Esophagus muscularis mucosa (tissue), 4 donors: Measurements from ENCODE around the gene CILP2. TPM values are rescaled to one million over a fixed set of nuclear protein-coding genes. Genes with fewer than 3 reads are reported as not detected.

Experiments used
- DNase-seq: peaks from one replicate; pipeline ENCODE4 v3.0.0-alpha.2; 2017; ENCODE audit errors: extremely low spot score
- H3K27ac ChIP-seq, 4 donors: fragments of 200-600 bp; sonication (generic); replicated peaks in 1 of 4; 1 replicate in 3 of 4; 2 replicates in 1 of 4; pipeline ENCODE4 v1.5.1; 2016 to 2019; ENCODE audit warnings: mild to moderate bottlenecking in 1 of 4
- H3K27me3 ChIP-seq, 4 donors: fragments of 200-600 bp; sonication (generic); one replicate each; pipeline versions ENCODE4 v1.5.1 to v1.6.0; 2016 to 2019
- H3K36me3 ChIP-seq, 4 donors: fragments of 200-600 bp; sonication (generic); one replicate each; pipeline ENCODE4 v1.5.1; 2016 to 2019
- H3K4me1 ChIP-seq, 4 donors: fragments of 200-600 bp; sonication (generic); one replicate each; pipeline ENCODE4 v1.5.1; 2016 to 2019
- H3K4me3 ChIP-seq, 4 donors: fragments of 200-600 bp; sonication (generic); 1 replicate in 2 of 4; 2 replicates in 2 of 4; pipeline ENCODE4 v1.5.1; 2016 to 2019; ENCODE audit warnings: mild to moderate bottlenecking in 4 of 4, moderate library complexity in 1 of 4
- H3K9me3 ChIP-seq, 4 donors: fragments of 200-600 bp; sonication (generic); 1 replicate in 3 of 4; 2 replicates in 1 of 4; pipeline ENCODE4 v1.5.1; 2016 to 2019
- CTCF ChIP-seq, 3 experiments: fragments of 200-600 bp in 2 of 3; fragments of 450-650 bp in 1 of 3; sonication (generic) in 2 of 3; IDR thresholded peaks; one replicate each; pipeline ENCODE4 v1.5.1; 2017 to 2019; ENCODE audit warnings: antibody characterized with exemption in 3 of 3, mild to moderate bottlenecking in 2 of 3, moderate library complexity in 1 of 3
- EP300 ChIP-seq: sonication (generic); formaldehyde crosslinking; IDR thresholded peaks from one replicate; pipeline ENCODE4 v1.6.1; 2017; ENCODE audit warnings: antibody characterized with exemption
- POLR2A ChIP-seq: fragments of 450-650 bp; IDR thresholded peaks from one replicate; pipeline ENCODE4 v1.6.1; 2017; ENCODE audit warnings: antibody characterized with exemption, moderate library complexity, mild to moderate bottlenecking, low read depth
- POLR2AphosphoS5 ChIP-seq, 2 donors: sonication (generic); formaldehyde crosslinking; IDR thresholded peaks; one replicate each; pipeline ENCODE4 v1.6.1; 2017; ENCODE audit warnings: antibody characterized with exemption in 2 of 2
- WGBS: methylation state at CpG from one replicate; pipeline ENCODE4 v1.1.5; 2018; 5-methylcytosine and 5-hydroxymethylcytosine counted together
- intact Hi-C: fragments of 100-400 bp; cut with DNase I; formaldehyde crosslinking; loops from one replicate; pipeline ENCODE4 v1.15.1; 2023
- total RNA-seq, 4 donors: library from RNA; depleted of rRNA; stranded (reverse); fragments of >200 nt; gene quantifications; one replicate each; pipeline versions ENCODE4 v1.1.0 to v1.2.1, GENCODE V29; 2016

The CILP2 gene
- total RNA-seq, 4 donors from 2014 or later: 0.13 to 0.52 (median 0.29) TPM

GRCh38 chr19:19540064-19540714 is 2.1 kb downstream of the CILP2 start:
- Histone ChIP-seq H3K27ac (no peak overlapping the region), H3K9me3 (peaks cover 0 to 4% (median 0%) of the 10 kb centered on the region in 4 donors), H3K4me3 (peak overlapping the region; percentile 4 to 44 (median 26)), H3K36me3 (peaks cover 0 to 7% (median 6%) of the 10 kb centered on the region in 4 donors), H3K4me1 (peaks cover 26 to 47% (median 41%) of the 10 kb centered on the region in 4 donors), H3K27me3 (peaks cover 13 to 83% (median 51%) of the 10 kb centered on the region in 4 donors)
- 7% methylated on average over 40 of the region's 74 CpGs for WGBS
- TF ChIP-seq POLR2A (no peak), POLR2AphosphoS5 (IDR thresholded peaks at IDR 0.05) (no peak), CTCF (IDR thresholded peaks at IDR 0.05) (no peak), EP300 (no peak)
- intact Hi-C loops: no loop called here
- no peak for DNase-seq

GRCh38 chr19:19540715-19541515 is 2.9 kb downstream of the CILP2 start:
- peaks cover 0 to under 1% (median under 1%) of the 10 kb centered on the region in 4 donors for H3K36me3 ChIP-seq
- H3K27me3 ChIP-seq: peaks cover 13 to 91% (median 51%) of the 10 kb centered on the region in 4 donors
- no peak for DNase-seq
- TF ChIP-seq CTCF (IDR thresholded peaks at IDR 0.05) (no peak), POLR2A (no peak), POLR2AphosphoS5 (IDR thresholded peaks at IDR 0.05) (no peak), EP300 (no peak)
- H3K4me3 ChIP-seq: peak overlapping the region; percentile 4 to 44 (median 26)
- 2% methylated on average over 26 of the region's 45 CpGs for WGBS
- intact Hi-C loops: no loop called here
- H3K27ac ChIP-seq: no peak overlapping the region
- peaks cover 26 to 47% (median 41%) of the 10 kb centered on the region in 4 donors for H3K4me1 ChIP-seq
- H3K9me3 ChIP-seq: peaks cover 0 to 4% (median 0%) of the 10 kb centered on the region in 4 donors

GRCh38 chr19:19541616-19542015 is 3.6 kb downstream of the CILP2 start:
- H3K4me3 ChIP-seq: no peak overlapping the region
- no peak for DNase-seq
- H3K27ac ChIP-seq: no peak overlapping the region
- H3K36me3 ChIP-seq: no peaks in the 10 kb centered on the region
- TF ChIP-seq POLR2AphosphoS5 (IDR thresholded peaks at IDR 0.05) (no peak), EP300 (no peak), POLR2A (no peak), CTCF (IDR thresholded peaks at IDR 0.05) (no peak)
- WGBS: 84% methylated on average over 12 of the region's 16 CpGs
- H3K9me3 ChIP-seq: peaks cover 0 to 4% (median 0%) of the 10 kb centered on the region in 4 donors
- peaks cover 26 to 47% (median 41%) of the 10 kb centered on the region in 4 donors for H3K4me1 ChIP-seq
- intact Hi-C loops: no loop called here
- peaks cover 13 to 96% (median 51%) of the 10 kb centered on the region in 4 donors for H3K27me3 ChIP-seq

- TF ChIP-seq POLR2A (no peak), CTCF (IDR thresholded peaks at IDR 0.05) (no peak), EP300 (no peak), POLR2AphosphoS5 (IDR thresholded peaks at IDR 0.05) (no peak)
- no peak overlapping the region for H3K4me3 ChIP-seq
- H3K4me1 ChIP-seq: peaks cover 30 to 41% (median 35%) of the 10 kb centered on the region in 4 donors
- 88% methylated on average over 12 of the region's 12 CpGs for WGBS
- H3K27me3 ChIP-seq: peaks cover 13 to 97% (median 51%) of the 10 kb centered on the region in 4 donors
- H3K36me3 ChIP-seq: no peaks in the 10 kb centered on the region
- peaks cover 0 to 4% (median 0%) of the 10 kb centered on the region in 4 donors for H3K9me3 ChIP-seq
- intact Hi-C loops: no loop called here
- DNase-seq: no peak
- no peak overlapping the region for H3K27ac ChIP-seq
Observed at GRCh38 chr19:19542507-19542906, 4.4 kb downstream of the CILP2 start.
